ENCODE measurements around the gene WWTR1.

WWTR1 gene

DNA sequence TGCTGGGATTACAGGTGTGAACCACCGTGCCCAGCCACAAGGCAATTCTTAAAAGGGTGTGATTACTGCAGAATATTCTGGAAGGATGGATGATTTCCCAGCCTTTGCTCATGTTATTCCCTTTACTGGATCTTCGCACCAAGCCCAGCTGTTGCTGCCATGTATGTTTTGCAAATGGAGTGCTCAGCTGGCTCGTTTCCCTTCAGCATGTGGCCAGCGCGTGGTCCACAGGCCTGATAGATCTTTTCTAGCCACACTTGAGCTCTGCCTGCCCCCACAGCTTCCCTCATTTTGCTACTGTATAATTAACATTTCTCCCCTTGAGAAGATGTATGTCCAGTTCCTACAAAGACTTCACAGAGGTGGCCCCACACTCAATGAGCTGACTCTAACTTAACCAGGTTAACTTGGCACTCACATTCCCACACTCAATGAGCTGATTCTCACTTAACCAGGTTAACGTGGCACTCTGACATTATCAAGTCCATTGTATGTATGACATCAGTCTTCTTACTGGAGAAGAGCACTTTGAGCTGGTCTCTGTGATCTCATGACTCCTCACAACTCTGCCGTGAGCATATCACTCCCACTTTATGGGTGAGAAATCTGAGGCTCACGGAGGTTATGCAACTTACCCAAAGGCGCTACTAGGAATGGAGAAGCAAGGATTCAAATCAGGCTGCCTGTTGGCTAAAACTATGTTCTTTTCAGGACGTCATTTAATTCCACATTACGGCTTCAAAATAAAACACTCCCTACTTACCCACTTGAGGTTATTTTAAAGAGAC, 134.1 kb downstream of the WWTR1 start:
- DNase-seq, result no peak

DNA sequence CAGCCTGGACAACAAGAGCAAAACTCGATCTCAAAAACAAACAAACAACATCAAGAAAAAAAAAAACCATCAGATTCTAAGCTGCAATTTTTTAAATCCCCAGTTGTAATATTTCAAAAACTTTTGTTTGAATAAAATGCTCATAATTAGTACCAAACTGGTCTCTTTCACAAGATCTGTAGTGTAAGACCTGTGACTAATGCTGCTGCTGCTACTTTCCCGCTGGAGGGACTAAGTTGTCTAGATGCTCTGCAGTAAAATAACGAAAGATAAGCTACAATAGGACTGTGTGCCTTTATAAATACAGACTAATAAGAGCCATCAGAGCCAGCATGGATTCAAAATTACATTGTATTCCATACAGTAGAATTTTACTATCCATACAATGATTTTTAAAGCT, 137.9 kb downstream of the WWTR1 start:
- no peak for DNase-seq

DNA sequence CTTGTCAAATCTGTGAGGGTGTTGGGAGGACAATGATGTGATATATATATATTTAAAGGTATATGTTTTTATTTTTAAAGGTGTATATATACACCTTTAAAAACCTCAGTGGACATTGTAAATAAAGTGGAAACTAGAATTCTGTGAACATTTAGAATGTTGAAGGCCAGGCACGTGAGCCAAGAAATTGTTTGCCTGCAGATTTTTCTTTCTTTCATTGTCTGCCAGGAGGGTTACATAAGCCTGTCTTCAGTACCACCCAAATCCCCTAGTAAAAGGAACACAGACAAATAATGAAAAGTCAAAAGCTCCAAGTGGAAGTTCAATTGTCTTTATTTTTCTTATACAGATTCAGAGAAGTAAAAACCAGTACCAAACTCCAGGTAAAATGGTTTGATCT, 140.9 kb downstream of the WWTR1 start:
- DNase-seq, result no peak

DNA sequence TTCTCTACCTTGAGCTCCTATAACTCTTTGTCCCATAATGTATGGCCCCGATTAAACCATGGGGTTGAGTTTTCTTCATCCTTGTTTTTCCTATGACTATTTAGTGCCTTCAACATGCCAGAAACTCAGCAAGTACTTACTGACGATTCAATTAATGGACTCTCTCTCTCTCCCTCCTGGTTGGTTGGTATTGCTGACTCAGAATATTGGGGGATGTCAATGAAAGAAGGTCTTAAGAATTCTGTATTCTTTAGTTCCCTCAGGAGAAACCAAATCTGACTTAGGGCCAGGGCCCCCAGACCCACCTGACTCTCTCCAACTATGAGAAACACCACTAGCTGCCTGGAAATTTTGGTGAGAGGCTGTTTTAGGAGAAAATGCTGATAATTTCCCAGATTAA, 142.6 kb downstream of the WWTR1 start:
- no peak for DNase-seq

DNA sequence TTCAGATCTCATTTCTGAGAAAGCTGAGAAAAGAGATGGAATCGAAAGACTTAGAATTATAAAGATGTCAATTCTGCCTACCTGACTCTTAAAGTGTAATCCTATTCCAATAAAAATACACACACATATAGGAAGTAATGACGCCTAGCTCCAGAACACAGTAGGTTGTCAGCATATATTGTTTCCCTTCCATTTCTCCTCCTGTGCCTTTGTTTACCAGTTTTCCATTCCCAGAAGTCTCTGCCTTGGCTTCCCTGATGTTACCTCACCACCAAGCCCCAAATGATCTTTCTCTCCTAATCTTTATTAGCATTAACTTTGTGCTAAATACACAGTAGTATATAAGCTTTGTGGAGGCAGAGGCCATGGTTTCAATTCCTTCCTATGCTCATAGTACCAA, 143.4 kb downstream of the WWTR1 start:
- no peak for DNase-seq

DNA sequence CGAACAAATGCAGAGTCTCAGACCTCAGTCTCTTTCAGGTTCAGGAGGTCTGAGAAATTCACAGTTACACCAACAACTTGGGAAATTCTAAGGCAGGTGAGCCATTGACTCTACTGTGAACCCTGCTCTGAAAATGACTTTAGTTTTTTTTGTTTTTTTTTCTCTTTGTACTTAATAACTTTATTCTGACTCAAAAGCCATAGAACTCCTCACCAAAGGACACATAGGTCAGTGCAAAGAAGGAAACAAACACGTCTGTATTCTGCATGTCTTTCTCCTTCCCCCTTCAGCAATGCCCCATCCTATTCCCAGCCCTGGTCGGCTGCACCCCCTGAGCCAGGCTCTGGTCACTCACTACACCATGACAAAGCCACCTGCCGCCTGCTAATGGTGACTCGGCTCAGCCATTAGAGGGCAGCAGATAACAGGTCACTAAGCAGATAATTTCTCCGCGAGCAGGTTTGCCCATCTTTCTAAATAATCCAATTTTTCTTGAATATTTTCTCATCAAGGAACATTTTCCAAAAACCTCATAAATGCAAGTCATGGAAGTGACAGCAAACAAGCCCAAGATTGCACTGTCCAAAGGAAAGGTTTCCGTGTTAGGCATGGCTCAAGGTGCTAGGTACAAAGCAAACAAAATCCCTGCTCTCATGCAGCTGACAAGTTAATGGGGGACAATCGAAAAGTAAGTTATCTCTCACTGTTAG, 145.6 kb downstream of the WWTR1 start:
- peak; percentile 56 for DNase-seq

DNA sequence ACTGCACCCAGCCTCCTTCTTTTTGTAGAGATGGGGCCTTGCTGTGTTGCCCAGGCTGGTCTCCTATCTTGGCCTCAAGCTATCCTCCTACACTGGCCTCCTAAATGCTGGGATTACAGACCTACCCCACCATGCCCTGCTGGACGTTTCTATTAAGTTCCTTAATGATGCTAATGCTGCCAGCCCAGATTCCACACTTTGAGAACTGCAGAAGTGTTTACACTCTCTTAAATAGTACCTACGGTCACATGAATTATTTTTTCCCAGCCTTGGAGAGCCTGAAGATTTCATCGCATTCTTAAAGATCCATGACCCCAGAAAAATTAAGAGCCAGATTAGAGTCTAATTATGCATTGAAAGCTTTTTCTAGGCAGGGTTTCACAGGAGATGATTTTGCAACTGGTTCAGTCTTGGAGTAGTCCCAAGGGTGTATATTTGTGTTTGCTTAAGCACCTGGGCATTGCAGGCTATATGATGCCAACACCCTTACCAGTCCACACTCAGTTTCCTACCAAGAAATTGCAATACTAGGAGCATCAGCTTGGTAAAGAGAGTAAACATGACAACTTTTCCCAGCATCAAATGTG, 146.7 kb downstream of the WWTR1 start:
- no peak for DNase-seq

DNA sequence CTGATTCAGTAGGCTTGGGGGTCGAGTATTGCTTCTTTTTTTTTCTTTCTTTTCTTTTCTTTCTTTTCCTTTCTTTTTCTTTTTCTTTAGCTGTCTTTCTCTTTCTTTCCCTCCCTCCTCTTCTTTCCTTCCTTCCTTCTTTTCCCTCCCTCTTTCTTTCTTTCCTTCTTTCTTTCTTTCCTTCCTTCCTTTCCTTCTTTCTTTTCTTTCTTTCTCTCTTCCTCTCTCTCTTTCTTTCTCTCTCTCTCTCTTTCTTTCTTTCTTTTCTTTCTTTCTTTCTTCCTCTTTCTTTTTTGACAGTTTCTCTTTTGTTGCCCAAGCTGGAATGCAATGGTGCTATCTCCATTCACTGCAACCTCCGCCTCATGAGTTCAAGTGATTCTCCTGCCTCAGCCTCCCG, 147.3 kb downstream of the WWTR1 start:
- no peak for DNase-seq

DNA sequence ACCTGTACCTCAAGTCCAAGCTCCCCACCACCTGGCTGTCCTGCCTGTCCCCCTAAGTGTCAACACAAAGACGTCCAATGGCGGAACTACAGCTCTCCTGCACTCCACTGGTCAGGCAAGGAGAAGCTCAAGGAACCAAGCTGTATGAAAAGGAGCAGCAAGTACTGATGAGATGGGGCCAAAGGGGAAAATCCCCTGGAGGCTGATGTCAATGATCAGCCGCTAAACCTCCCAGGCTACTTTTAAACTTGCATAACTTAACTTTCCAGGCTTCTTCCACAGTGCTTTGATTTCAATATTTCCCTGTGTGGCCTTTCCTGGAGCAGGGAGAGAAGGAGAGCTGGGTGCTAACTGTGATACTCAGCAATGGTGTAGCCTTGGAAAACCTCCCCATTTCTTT, 148.3 kb downstream of the WWTR1 start:
- no peak for DNase-seq

DNA sequence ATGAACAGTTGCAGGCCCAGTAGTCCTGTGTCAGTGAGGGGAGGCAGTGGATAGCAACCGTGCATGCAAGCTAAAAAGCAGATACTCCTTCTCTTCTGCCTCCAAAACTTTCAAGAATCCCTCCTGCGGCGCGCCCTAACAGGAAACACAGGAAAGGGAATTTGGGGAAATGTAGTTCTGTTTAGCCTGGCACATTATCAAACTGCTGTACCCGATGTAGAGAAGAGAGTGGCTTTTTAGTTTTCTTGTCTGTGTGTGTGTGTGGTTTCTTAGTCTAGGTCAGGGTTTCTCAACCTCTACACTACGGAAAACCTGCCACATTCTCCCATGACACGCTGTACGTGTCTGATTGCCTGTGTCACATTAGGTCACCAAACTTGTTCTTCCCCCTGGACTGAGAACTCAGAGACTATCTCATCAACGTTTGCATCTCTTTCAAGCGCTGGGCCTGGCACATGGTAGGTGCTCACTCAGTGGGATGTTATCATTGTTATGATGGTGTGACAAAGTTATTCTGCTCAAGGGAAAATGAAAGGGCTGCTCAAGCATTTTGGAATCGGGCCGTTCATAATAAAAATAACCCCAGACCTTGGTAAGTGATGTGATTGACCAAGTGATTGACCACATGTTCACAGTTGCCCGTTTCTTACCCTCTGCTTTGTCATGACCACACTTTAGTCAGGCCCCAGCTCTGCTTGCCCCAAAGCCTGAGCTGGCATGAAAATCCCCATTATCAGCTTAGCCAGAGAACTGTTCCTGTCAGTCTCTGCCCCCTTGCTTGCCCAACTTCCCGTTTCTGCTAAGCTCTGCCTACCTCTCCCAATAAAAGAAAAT, 150.1 kb downstream of the WWTR1 start:
- DNase-seq, result peak; percentile 51

DNA sequence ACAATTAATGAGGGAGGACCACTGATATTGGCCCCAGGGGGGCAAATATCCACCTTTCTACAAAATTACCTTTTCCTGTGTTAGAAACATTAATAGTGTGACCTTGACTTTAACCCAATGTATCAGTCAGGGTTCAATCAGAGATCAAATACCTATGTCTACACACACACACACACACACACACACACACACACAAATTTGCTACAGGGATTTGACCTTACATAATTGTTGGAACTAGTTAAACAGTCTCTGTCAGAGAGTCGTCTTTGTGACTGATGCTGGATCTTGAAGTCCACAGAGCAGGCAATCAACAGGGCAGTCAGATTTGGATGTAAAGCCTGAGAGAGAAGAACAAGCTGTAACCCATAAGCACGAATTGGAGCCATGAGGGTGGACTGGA, 150.9 kb downstream of the WWTR1 start:
- DNase-seq, result no peak

DNA sequence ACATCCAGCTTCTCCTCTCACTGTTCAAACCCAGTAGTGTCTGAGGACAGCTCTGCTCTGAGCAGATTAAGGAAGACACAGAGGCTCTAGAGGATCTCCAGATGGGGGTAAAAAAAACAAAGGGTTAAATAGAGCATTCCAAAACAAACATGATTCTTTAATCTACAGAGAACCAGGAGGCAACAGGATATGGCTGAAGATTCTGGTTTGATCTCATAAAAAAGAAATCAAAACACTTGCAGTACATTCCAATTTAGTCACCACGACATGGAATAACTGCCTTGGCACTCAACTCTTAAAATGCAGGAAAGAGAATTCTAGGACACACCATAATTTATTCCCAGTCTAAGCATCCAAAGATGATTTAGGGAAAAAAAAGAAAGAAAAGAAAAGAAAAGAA, 151.3 kb downstream of the WWTR1 start:
- DNase-seq, result no peak

DNA sequence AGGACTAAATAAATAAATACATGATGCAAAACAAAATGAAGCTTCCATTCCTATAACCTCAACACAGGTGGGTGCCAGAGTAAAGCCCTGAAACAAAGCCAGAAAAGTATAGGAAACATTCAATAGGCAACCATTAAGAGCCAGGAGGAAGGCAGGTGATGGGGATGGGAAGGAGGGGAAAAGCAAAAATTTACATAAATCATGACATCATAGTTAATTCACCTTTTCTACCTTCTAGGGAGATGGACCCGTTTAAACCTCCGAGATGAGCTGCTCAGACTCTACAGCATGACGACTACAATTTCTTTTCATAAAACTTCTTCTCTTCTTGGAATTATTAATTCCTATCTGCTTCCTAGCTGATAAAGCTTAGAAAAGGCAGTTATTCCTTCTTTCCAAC, 155.4 kb downstream of the WWTR1 start:
- DNase-seq, result no peak

DNA sequence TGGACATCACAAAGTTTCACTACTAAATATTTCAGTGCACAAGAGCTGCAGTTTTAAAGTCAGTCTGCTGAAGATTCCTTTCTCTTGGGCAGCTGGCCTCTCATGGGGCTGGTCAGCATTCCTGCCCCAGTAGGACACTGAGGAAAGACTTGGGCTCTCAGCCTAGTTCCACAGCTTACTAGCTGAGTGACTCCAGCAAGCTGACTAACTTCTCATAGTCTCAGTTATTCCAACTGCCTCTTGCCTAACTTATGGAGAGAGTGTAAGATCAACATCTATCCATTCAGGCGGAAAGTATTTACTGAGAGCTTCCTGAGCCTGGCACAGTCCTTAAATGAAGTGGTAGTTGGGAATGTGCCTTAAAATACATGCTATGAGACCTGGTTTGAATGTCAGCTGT, 156.3 kb downstream of the WWTR1 start:
- DNase-seq, result no peak

DNA sequence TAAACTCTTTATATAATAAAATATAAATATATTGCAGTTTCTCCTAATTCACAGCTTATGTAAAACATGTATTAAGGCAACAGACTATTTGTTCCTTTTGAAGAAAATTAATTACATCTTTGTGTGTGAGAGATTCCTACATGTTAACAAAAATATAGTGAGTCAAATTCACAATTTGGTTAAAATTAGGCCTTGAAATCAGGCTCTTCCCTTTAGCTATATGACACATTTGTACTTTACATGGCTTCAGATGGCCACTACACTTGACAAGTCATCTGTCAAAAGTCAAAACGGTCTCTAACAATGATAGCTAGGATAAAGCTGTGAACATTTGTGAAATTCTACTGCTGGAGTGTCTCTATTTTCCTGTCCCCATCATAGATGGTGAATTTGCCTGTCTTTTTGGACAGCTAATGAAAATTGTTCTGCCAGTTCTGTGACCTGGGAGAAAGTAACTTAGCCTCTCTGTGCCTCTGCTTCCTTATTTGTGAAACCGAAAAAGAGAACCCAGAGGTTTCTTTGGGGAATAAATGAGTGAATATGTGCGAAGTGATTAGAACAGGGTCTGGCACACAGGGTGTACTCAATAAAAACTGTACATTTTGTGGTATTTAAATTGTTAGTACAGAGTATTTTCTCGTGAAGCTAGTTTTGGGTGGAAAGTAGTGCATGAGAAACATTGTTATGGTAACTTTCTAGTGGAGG, 159.7 kb downstream of the WWTR1 start:
- no peak for DNase-seq

DNA sequence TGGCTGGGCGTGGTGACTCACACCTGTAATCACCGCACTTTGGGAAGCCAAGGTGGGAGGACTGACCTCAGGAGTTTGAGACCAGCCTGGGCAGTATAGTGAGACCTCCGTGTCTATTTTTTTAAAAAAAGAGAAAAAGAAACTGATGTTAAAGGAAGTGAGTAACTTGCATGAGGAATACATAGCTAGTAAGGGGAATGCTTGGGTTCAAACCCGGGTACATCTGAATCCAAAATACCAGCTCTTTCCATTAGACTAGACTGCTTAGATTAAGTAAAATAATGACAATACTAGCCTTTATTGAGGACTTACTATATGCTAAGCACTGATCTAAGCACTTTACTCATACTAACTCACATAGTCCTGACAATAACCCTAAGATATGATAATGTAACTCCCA, 160.9 kb downstream of the WWTR1 start:
- no peak for DNase-seq

DNA sequence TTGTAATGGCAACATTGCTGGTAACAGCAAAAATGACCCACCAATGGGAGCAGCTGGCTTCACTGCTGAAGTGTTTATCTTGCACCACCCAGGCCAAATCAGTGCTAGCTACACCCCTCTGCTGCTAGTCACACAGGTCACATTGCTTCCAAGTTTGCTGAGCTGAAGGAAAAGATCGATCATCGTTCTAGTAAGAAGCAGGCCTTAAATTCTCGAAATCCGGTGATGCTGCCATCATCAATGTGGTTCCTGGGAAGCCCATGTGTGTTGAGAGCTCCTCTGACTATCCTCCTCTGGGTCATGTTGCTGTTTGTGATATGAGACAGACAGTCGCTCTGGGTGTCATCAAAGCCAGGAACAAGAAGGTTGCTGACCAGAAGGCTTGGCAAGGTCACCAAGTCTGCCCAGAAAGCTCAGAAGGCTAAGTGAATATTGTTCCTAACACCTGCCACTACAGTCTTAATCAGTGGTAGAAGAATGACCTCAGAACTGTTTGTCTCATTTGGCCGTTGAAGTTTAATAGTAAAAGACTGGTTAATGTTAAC, 162.2 kb downstream of the WWTR1 start:
- DNase-seq, result no peak

DNA sequence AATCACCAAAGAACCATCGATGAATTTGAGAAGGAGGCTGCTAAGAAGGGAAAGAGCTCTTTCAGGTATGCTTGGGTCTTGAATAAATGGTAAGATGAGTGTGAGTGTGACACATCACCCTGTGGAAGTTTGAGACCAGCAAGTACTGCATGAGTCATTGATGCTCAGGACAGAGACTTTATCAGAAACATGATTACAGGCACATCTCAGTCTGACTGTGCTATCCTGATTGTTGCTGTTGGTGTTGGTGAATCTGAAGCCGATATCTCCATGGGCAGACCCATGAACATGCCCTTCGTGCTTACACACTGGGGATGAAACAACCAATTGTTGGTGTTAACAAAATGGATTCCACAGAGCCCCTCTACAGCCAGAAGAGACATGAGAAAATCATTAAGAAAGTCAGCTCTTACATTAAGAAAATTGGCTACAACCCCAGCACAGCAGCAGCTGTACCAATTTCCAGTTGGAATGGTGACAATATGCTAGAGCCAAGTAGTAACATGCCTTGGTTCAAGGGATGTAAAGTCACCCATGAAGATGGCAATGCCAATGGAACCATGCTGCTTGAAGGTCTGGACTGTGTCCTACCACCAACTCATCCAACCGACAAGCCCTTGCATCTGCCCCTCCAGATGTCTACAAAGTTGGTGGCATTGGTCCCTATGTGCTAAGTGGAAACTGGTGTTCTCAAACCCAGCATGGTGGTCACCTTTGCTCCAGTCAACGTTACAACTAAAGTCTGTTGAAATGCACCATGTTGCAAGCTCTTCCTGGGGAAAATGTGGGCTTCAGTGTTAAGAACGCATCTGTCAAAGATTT, 162.9 kb downstream of the WWTR1 start:
- peak; percentile 12 for DNase-seq

DNA sequence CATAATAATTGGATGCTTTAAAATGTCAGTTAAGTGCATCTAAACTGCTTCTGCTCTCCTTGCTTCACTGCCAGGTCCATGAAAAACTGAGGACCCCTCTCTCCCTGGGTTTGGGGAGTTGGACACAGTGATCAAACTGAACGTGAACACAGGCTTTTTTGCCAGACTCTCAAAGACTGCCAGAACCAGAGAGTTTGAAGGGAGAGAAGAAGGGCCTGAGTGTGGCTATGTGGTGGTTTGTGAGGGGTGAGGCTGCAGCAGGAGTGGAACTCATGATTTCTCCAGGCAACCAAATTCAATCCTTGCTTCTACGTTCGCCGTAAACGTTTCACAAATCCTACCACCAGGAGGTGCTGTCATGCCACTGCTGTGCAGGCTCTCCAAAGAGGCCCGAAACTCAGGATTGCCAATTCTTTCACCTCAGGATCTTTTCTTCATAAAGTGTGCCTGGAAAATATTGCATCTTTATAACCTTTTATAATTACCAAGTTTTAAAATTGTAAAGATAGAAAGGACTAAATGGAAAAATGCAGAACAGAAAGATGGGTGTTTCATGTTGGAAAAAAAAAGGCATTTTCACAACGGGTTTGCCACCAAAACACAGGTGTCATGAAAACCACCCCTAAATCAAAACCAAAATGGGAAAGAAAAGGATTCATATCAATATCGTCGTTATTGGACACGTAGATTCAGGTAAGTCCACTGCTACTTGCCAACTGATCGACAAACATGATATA, 163.6 kb downstream of the WWTR1 start:
- DNase-seq, result peak; percentile 57

DNA sequence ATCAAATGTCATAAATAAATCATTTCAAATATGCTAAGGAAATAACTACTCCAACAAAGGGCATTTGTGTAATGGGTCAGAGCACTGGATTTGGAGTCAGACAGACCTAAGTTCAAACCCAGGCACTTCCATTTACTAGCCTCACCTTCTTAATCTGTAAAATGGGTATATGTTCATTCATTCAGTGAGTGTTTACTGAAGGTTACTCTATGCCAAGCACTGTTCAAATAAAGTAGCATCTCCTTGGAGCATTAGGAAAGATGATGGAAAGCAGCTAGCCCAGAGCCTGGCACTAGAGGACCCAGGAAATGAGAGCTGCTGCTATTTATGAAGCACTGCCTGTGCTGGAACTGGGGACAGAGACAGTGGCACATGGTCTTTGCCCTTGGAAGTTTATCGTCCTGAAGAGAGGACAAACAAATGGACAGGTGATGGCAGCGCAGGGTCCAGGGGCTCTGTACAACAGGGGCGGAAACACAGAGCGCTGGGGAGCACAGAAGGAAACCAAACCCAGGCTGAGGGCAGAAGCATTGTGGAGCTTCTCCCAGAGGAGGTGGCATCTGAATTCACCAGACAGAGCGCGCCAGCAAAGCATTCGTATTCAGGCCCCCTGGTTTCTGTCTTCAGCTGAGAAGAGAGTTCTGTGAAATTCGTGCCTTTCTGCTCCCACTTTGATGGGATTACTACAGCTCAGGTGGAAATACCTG, 164.4 kb downstream of the WWTR1 start:
- DNase-seq, result no peak

Measured in activated CD4-positive, alpha-beta T cell treated with anti-CD3 and anti-CD28 coated beads, Interleukin-2, amount 50 U/mL, for 16 hours (primary cell).